SK-N-MC (cell line): ENCODE data around the gene CHST10.
A peak's percentile ranks its signal among the peaks of the same experiment; 100 is the strongest.
"Not testable (repeated sequence)": the region's sequence is repeated elsewhere in the genome, so short reads cannot be mapped to it uniquely, and the experiment has no call there.

Experiments used
- DNase-seq: peaks from one replicate; pipeline ENCODE4 v3.0.0-alpha.2; 2011; ENCODE audit warnings: low read depth, low spot score
- H3K27ac ChIP-seq: fragments of 200-600 bp; sonication (generic); 2 replicates; pipeline ENCODE4 v1.5.1; 2016; ENCODE audit warnings: mixed run types
- H3K36me3 ChIP-seq: fragments of 200-600 bp; sonication (generic); 2 replicates; pipeline ENCODE4 v1.6.1; 2017; ENCODE audit warnings: antibody characterized with exemption, low read length, mixed read lengths; ENCODE audit not compliant: insufficient read depth
- H3K4me3 ChIP-seq: fragments of 200-600 bp; sonication (generic); 2 replicates; pipeline ENCODE4 v1.5.1; 2016
- H3K9ac ChIP-seq: fragments of 200-600 bp; sonication (generic); 2 replicates; pipeline ENCODE4 v1.8.0; 2017; ENCODE audit warnings: mixed run types, mixed read lengths; ENCODE audit not compliant: insufficient read length
- H3K9me3 ChIP-seq: fragments of 200-600 bp; sonication (generic); 2 replicates; pipeline ENCODE4 v1.6.1; 2017; ENCODE audit warnings: low read depth, mild to moderate bottlenecking, antibody characterized with exemption, low read length, moderate library complexity, mixed read lengths
- EZH2 ChIP-seq: fragments of 200-600 bp; sonication (generic); IDR thresholded peaks from one replicate; pipeline ENCODE4 v1.6.1; 2017; ENCODE audit warnings: antibody characterized with exemption
- FOXP2 ChIP-seq: optimal IDR thresholded peaks from 2 replicates; pipeline ENCODE3; 2011; ENCODE audit warnings: mild to moderate bottlenecking, moderate library complexity; ENCODE audit not compliant: insufficient read depth; ENCODE audit errors: extremely low read length, control extremely low read depth
- POLR2AphosphoS5 ChIP-seq: IDR thresholded peaks from 2 replicates; pipeline ENCODE4 v1.6.1; 2012; ENCODE audit warnings: mild to moderate bottlenecking, low read depth, low read length, borderline replicate concordance

Gene CHST10, protein sequence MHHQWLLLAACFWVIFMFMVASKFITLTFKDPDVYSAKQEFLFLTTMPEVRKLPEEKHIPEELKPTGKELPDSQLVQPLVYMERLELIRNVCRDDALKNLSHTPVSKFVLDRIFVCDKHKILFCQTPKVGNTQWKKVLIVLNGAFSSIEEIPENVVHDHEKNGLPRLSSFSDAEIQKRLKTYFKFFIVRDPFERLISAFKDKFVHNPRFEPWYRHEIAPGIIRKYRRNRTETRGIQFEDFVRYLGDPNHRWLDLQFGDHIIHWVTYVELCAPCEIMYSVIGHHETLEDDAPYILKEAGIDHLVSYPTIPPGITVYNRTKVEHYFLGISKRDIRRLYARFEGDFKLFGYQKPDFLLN

DNA sequence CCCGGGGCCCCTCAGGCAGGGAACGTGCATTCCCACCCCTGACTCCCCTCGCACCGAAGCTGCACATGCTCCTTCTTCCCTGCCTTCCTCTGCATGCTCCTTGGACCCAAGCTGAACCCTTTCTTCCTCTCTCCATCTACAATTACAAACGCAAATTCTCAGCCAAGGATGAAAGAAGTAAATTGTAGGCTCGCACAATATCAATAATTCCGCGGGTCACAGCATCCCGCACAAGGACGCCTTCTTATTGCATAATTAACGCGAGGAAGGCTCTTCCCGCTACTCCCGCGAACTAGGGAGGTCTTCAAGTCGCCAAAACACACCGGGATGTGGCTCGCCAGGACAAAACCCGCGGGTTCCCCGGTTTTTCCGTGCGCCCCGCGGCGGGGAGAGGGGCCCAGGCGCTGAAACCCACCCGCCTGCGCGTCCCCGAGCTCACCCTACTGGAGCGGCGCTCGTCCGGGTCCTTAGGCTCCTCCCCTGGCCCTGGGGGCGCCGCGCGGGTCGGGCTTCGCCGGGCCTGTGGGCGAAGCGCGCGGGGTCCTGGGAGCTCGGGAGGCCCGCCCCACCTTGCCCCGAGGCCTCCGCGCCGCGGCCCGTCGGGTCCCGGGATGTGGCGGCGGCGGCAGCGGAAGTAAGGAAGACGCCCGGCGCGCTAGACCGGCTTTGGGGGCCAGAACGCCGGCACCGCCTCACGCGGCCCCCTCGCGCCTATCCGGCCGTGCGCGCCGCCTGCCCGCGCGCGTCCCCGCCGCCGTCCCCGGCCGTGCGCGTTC, at the start of gene CHST10:
TSS of gene CHST10 (minus strand) at position 734 of the 776 bp plus-strand sequence. CDS start 10,993 bp downstream, outside the sequence.
- no peaks in the 10 kb centered on the region for H3K36me3 ChIP-seq
- peak within 1 kb of the TSS; percentile 82 for H3K4me3 ChIP-seq
- peak; percentile 35; the same call in 1 of the 2 replicates for TF ChIP-seq POLR2AphosphoS5
- no peak for TF ChIP-seq EZH2
- peak; percentile 7 for TF ChIP-seq FOXP2
- DNase-seq = no peak
- H3K9me3 ChIP-seq = no peaks in the 10 kb centered on the region
- H3K9ac ChIP-seq = peak within 1 kb of the TSS; percentile 74
- H3K27ac ChIP-seq = no peak within 1 kb of the TSS

DNA sequence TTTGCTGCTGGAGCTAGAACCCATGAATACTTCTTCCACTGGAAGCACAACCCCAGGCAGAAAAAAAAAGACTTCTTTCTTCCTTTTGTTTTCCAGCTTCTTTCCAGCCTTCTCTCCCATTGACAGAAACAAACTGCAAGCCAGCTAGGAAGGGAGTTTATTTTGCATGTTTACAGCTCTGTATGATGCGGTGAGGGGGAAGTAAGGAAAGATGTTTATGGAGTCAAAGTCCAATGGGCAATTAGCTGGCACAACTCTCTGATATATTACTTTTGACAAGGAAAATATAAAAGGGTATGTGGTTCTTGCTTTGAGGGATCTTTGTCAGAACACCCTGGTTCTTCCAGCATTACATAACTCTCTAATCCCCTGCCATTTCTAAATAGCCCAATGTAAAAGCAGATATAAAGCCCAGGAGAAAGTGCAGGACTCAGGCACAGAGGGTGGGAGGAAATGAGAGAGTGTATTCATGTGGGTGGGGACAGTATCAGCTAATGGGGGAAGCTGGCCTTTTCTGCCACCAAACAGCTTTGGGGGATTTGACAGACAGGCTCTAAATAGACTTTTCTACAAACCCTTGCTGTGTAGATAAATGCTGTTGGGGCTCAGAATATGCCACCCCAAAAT, 43.5 kb upstream of the CHST10 start:
- Histone ChIP-seq H3K9me3 (no peaks in the 10 kb centered on the region), H3K9ac (no peak overlapping the region), H3K27ac (no peak overlapping the region), H3K4me3 (no peak overlapping the region), H3K36me3 (no peaks in the 10 kb centered on the region)
- TF ChIP-seq POLR2AphosphoS5 (no peak), FOXP2 (no peak), EZH2 (no peak)
- no peak for DNase-seq

DNA sequence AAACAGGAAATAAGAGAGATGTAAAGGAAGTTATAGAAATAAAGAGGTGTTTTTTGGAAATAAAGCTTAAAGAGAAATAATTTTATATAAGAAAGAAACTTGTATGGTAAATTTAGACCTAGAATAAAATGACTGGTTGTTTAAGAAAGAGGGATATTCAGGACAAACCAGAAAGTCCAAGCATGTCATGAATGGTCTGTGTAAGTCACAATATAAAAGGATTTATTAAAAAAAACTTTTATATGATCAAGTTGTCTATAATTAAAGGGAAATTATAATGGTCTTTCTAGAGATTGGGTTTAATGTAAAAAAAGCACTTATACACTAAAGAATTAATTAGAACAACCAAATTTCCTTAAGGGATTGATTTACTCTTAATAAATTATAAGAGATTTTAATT, 38.9 kb upstream of the CHST10 start:
- H3K9ac ChIP-seq, H3K36me3 ChIP-seq, DNase-seq, H3K27ac ChIP-seq, H3K4me3 ChIP-seq, H3K9me3 ChIP-seq: not testable (repeated sequence)

DNA sequence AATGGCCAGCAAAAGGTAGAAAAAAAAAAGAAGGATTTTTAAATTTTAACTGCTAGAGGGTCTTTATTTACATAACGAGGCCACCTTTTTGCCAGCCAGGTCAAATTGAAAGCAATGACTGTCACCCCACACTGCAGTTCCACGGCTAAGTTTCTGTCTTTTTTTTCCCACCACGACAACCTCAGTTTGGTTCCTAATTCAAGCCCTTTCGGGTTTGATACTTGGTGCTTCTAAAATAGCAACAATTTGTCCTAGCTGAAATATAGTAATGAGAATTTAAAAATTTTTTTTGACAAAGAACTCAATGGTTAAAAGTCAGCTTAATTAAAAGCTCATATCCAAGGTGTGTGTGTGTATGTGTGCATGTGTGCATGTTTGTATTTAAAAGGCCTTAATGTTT, 36.4 kb upstream of the CHST10 start:
- H3K36me3 ChIP-seq = no peaks in the 10 kb centered on the region

DNA sequence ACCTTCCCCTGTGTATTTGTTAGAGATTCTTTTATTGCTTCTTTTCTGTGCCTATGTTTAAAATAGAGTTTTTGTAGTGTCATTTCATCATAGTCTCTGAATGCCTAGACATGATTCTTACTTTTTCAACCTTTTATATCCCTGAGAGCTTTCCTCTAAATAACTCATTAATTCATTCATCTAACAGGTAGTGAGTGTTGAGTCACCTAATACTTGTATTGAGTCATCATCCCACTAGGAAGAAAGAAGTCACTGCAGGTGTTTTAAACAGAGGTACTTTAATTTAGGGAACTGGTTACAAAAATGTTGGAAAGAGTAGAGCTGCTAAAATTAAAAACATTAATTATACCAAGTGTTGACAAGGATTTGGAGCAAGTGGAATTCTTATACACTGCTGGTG, 34.3 kb upstream of the CHST10 start:
- no peak for DNase-seq
- no peak overlapping the region for H3K4me3 ChIP-seq
- no peak overlapping the region for H3K9ac ChIP-seq
- TF ChIP-seq POLR2AphosphoS5 = no peak
- H3K36me3 ChIP-seq = no peaks in the 10 kb centered on the region
- no peak overlapping the region for H3K27ac ChIP-seq
- no peaks in the 10 kb centered on the region for H3K9me3 ChIP-seq

More for the DNA sequence above, 36.4 kb upstream of the CHST10 start:
- Histone ChIP-seq H3K4me3 (no peak overlapping the region), H3K9me3 (no peaks in the 10 kb centered on the region), H3K27ac (no peak overlapping the region), H3K9ac (no peak overlapping the region)
- TF ChIP-seq POLR2AphosphoS5 (no peak), FOXP2 (no peak), EZH2 (no peak)
- DNase-seq = no peak

DNA sequence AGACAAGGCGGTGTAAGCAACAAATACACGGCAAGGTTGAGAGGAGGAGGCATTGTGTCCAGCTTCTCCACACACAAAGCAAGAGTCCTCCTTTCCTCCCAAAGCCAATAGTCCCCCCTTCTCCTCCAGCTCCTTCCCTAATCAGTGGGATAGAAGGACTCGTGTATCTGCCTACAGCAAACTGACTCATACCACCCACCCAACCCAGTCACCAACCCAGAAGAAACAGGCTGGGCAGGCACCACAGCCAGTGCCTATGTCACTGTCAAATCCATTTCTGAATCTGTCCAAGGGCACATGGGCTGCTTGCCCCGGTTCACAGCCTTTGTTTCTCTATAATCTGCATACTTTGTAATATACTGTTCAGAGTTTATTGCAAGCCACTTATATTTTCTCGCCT, 33.6 kb upstream of the CHST10 start:
- Histone ChIP-seq H3K4me3 (no peak overlapping the region), H3K36me3 (no peaks in the 10 kb centered on the region), H3K27ac (no peak overlapping the region), H3K9ac (no peak overlapping the region), H3K9me3 (no peaks in the 10 kb centered on the region)
- no peak for DNase-seq
- TF ChIP-seq POLR2AphosphoS5 = no peak
- TF ChIP-seq FOXP2 = no peak
- no peak for TF ChIP-seq EZH2

DNA sequence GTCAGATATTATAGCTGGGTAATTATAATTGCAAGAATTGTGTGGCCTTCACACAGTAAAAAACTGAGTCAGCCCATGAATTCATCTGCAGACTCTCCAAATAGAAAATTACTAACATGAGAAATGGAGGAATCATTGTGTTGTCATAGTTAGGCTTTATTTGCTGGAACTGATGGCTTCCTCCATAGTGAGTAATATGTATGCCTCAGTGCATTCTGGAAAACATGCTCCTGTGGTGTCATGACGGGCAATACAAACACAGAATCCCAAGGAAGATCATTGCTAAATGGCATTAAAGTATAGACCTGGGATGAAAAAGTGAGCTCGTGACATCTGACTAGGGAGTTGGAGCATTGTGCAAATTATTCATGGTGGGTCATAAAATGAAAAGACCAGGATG, 29.2 kb upstream of the CHST10 start:
- no peaks in the 10 kb centered on the region for H3K36me3 ChIP-seq
- DNase-seq = no peak
- H3K9me3 ChIP-seq = no peaks in the 10 kb centered on the region
- no peak overlapping the region for H3K27ac ChIP-seq
- H3K9ac ChIP-seq = no peak overlapping the region
- no peak overlapping the region for H3K4me3 ChIP-seq
- TF ChIP-seq EZH2 (no peak), FOXP2 (no peak), POLR2AphosphoS5 (no peak)

DNA sequence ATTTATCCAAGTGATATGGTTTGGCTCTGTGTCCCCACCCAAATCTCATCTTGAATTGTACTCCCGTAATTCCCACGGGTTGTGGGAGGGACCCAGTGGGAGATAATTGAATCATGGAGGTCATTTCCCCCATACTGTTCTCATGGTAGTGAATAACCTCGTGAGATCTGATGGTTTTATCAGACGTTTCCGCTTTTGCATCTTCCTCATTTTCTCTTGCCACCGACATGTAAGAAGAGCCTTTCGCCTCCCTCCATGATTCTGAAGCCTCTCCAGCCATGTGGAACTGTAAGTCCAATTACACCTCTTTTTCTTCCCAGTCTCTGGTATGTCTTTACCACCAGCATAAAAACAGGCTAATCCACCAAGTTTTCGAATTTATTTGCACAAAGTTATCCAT, 20.3 kb upstream of the CHST10 start:
- no peak overlapping the region for H3K4me3 ChIP-seq
- TF ChIP-seq FOXP2 (no peak), POLR2AphosphoS5 (no peak), EZH2 (no peak)

DNA sequence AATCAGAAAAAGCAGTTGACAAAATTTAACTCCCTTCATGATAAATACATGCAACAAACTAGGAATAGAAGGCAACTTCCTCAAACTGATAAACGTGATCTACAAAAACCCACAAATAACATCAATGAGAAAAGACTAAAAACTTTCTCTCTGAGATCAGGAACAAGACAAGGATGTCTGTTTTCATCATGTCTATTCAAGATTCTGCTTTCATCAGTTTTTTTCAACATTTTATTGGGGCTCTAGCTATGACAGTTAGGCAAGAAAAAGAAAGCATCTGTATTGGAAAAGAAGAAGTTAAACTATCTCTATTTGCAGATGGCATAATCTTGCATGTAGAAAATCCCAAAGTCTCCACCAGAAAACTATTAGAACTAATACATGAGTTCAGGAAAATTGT, 12.3 kb upstream of the CHST10 start:
- no peak for TF ChIP-seq FOXP2
- TF ChIP-seq EZH2 = no peak
- no peak for TF ChIP-seq POLR2AphosphoS5
- Histone ChIP-seq H3K9ac (no peak overlapping the region), H3K4me3 (no peak overlapping the region), H3K27ac (no peak overlapping the region), H3K9me3 (no peaks in the 10 kb centered on the region), H3K36me3 (no peaks in the 10 kb centered on the region)
- DNase-seq = no peak

More for the DNA sequence above, 20.3 kb upstream of the CHST10 start:
- no peak for DNase-seq
- no peak overlapping the region for H3K27ac ChIP-seq
- H3K36me3 ChIP-seq = no peaks in the 10 kb centered on the region
- no peaks in the 10 kb centered on the region for H3K9me3 ChIP-seq
- no peak overlapping the region for H3K9ac ChIP-seq
